GM13977 (cell line): ENCODE results near the gene PTPRM.

Experiments
- DNase-seq: peaks from one replicate; pipeline ENCODE4 v3.0.0; 2012; ENCODE audit warnings: low spot score
- in situ Hi-C: fragments of 300-500 bp; cut with MboI; formaldehyde crosslinking; loops from one replicate; pipeline ENCODE4 v1.12.0; 2022; ENCODE audit warnings: low sequenced_read_pairs, low pct_unique_long_range_greater_than_20kb, mixed read lengths, inconsistent platforms; ENCODE audit not compliant: unreplicated experiment
- TF ChIP-seq, protein P1 (sequence below): IDR thresholded peaks from 2 replicates; pipeline ENCODE4 v1.5.1; 2012; ENCODE audit warnings: mild to moderate bottlenecking, control low read depth; ENCODE audit not compliant: insufficient read depth; ENCODE audit errors: extremely low read depth, missing control alignments

The PTPRM gene

DNA sequence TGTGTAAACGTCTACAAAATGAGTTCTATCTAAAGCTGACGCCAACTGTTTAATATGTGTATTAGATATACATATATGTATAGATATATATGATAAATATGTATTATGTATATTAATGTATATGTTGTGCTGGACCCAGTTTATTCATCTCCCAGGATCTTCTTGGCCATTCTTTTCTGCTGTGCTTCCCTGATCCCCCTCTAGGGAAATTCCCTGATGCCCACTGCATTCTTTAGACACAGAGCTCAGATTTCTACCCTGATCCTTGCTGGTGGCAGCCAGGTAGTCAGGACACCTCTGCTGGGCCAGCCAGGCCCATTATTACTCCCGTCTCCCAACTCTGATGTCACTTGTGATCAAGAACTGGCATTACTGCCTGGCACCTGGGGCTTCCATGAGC lies 292.0 kb downstream of the PTPRM start:
- TF ChIP-seq, protein P1, sequence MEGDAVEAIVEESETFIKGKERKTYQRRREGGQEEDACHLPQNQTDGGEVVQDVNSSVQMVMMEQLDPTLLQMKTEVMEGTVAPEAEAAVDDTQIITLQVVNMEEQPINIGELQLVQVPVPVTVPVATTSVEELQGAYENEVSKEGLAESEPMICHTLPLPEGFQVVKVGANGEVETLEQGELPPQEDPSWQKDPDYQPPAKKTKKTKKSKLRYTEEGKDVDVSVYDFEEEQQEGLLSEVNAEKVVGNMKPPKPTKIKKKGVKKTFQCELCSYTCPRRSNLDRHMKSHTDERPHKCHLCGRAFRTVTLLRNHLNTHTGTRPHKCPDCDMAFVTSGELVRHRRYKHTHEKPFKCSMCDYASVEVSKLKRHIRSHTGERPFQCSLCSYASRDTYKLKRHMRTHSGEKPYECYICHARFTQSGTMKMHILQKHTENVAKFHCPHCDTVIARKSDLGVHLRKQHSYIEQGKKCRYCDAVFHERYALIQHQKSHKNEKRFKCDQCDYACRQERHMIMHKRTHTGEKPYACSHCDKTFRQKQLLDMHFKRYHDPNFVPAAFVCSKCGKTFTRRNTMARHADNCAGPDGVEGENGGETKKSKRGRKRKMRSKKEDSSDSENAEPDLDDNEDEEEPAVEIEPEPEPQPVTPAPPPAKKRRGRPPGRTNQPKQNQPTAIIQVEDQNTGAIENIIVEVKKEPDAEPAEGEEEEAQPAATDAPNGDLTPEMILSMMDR: no peak
- no peak for DNase-seq
- in situ Hi-C loops: no loop called here

DNA sequence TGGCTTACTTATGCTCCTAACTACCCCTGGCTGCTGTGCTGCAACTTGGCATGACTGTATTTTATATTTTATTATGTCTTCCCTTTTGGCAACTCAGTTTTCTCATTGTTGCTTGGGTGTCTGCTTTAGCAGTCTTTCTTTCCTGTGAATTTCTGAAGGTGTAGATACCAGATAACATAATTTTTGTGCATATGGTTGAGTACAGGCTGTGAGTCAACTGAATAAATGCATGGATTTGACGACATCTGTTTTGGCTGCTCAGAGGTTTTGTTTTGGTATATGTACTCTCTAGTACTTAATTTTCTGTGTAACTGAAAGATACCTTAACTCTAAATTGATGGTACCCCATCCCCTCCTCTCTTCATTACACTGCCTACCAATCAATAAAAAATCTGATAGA lies 303.1 kb downstream of the PTPRM start:
- DNase-seq: no peak
- TF ChIP-seq, protein P1: no peak
- in situ Hi-C loops: no loop called here

DNA sequence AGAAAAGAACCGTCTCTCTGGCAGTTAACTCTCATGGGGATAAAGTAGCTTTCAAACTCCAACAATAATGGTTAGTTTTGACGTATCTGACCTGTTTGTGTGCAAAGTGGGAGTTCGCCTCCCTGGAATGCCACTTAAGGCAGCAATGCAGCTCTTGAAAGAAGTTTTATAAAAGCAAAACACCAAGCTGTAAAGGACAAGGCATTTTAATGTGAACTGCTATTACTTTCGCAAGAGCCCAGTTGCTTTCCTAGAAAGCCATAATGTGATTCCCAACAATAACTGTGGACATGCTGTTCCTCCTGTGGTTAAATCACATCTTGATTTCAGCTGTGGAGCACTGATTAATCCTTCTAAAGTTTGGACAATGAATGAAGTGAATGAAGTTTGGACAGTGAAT lies 303.7 kb downstream of the PTPRM start:
- in situ Hi-C loops: no loop called here
- TF ChIP-seq, protein P1: no peak
- DNase-seq: no peak

DNA sequence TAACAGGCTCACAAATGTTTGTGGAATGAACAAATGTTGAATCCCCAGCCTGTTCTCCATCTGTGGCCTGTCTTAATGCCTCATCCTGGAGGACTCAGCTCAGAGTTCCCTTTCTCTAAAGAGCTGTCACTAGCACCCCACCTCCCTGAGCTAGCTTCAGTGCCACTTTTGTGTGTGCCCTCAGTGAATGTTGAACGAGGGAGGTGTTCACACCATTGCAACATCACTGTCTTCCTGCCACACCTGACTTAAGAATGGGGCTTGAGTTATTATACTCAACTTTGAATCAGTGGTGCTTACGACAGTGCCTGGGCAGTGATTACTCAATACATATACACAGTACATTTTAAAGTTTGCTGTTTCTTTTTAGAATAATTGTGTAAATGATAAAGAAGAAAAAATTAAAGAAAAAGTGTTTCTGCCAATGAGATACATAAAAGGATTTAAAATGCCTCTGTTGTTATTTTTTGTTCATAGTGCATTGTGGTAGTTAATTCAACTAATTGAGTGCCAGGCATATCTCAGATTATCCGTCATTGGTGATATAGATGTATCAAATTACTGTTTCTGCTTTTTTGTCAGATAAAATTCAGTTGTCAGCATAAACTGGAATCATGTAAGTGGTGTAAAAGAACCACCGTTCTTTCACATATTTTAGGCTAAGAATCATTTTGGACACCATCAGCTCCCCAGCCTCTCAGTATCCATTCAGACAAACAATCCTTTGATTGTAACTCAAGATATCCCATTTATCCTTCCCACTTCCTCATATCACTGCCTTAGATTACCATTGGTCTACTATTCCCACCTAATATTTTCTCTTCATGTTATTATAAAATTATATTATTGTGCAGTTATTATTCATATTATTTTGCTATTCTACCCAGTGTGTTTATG lies 304.7 kb downstream of the PTPRM start:
- in situ Hi-C loops: no loop called here
- TF ChIP-seq, protein P1: no peak
- no peak for DNase-seq

DNA sequence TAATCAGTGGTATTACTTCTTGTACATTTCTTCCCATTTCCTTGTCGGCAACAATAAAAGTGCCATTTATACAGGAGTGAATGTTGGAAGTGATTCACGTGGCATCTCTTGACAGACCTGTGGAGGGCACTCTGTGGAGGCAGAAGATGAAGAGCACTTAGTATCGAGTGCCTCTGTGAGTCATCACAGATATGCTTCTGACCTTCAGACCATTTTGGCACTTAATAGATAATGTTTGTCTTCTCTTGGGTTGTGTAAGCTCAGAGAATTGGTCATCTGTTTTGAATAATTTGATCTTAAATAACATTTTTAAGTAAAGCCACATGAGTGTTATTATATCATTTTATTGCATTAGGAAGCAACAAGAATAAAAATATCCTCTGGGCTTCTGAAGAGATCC lies 305.5 kb downstream of the PTPRM start:
- no peak for DNase-seq
- in situ Hi-C loops: no loop called here
- TF ChIP-seq, protein P1: no peak

DNA sequence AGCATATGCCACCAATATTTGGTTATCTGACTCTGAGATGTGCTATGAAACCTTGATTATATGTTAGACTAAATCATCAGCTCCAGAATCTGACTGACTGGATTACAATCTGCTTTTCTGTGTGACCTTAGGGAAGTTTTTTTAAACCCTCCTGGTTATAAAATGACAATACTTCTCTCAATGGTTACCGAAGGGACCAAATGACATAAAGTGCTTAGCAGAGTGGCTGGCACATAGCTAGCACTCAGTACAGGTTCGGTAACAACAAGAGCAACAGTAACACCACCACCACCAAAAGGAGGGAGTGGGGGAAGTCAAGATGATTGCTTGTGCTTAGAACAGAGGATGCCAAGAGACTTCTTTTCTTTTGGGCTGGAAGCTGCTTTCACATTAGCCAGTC lies 306.2 kb downstream of the PTPRM start:
- DNase-seq: no peak
- TF ChIP-seq, protein P1: no peak
- in situ Hi-C loops: no loop called here
